Osteoblast (primary cell): ENCODE measurements around the gene ZBTB44. TPM values are rescaled to one million over a fixed set of nuclear protein-coding genes. Genes with fewer than 3 reads are reported as not detected.

ENCODE experiments used
- DNase-seq: peaks from one replicate; pipeline ENCODE4 v3.0.0; 2011; ENCODE audit warnings: low spot score, mixed read lengths; ENCODE audit not compliant: insufficient read length; ENCODE audit errors: missing footprints
- H2AFZ ChIP-seq: 2 replicates; pipeline ENCODE4 v1.6.0; 2011; ENCODE audit warnings: mild to moderate bottlenecking, low read length
- H3K27ac ChIP-seq: 2 replicates; pipeline ENCODE4 v1.5.1; 2011; ENCODE audit warnings: mild to moderate bottlenecking, low read depth, low read length, moderate library complexity
- H3K27me3 ChIP-seq: 2 replicates; pipeline ENCODE4 v1.6.0; 2012; ENCODE audit warnings: mild to moderate bottlenecking, control low read depth, inconsistent platforms, low read length, moderate library complexity; ENCODE audit not compliant: insufficient read depth
- H3K36me3 ChIP-seq: 2 replicates; pipeline ENCODE4 v1.5.1; 2011; ENCODE audit warnings: mild to moderate bottlenecking, low read length, control low read depth, moderate library complexity; ENCODE audit not compliant: insufficient read depth
- H3K4me1 ChIP-seq: 2 replicates; pipeline ENCODE4 v1.5.1; 2011; ENCODE audit warnings: mild to moderate bottlenecking, low read length, control low read depth, moderate library complexity; ENCODE audit not compliant: insufficient read depth
- H3K4me2 ChIP-seq: 2 replicates; pipeline ENCODE4 v1.6.0; 2011; ENCODE audit warnings: mild to moderate bottlenecking, low read length; ENCODE audit not compliant: insufficient read depth
- H3K4me3 ChIP-seq: fragments of 200-600 bp; sonication (generic); 3 replicates; pipeline ENCODE4 v1.5.1; 2012; ENCODE audit warnings: mild to moderate bottlenecking, low read length, inconsistent platforms; ENCODE audit not compliant: insufficient read depth
- H3K79me2 ChIP-seq: 2 replicates; pipeline ENCODE4 v1.6.0; 2012; ENCODE audit warnings: mild to moderate bottlenecking, low read length, control low read depth, inconsistent platforms; ENCODE audit not compliant: insufficient read depth
- H3K9me3 ChIP-seq: 2 replicates; pipeline ENCODE4 v1.5.1; 2011; ENCODE audit warnings: low read depth, low read length, control low read depth
- H4K20me1 ChIP-seq: 2 replicates; pipeline ENCODE4 v1.6.0; 2012; ENCODE audit warnings: mild to moderate bottlenecking, low read length, control low read depth; ENCODE audit not compliant: insufficient read depth
- total RNA-seq: library from RNA; depleted of rRNA; stranded (reverse); fragments of >200 nt; gene quantifications from 2 replicates; pipeline ENCODE4 v1.2.3, GENCODE V29; 2012
- TF ChIP-seq, protein P1 (sequence below): IDR thresholded peaks from 2 replicates; pipeline ENCODE4 v1.5.1; 2011; ENCODE audit warnings: mild to moderate bottlenecking, low read depth, low read length, moderate library complexity; ENCODE audit errors: extremely low read depth

The ZBTB44 gene
- total RNA-seq, 1 donor: 50.3 TPM

DNA sequence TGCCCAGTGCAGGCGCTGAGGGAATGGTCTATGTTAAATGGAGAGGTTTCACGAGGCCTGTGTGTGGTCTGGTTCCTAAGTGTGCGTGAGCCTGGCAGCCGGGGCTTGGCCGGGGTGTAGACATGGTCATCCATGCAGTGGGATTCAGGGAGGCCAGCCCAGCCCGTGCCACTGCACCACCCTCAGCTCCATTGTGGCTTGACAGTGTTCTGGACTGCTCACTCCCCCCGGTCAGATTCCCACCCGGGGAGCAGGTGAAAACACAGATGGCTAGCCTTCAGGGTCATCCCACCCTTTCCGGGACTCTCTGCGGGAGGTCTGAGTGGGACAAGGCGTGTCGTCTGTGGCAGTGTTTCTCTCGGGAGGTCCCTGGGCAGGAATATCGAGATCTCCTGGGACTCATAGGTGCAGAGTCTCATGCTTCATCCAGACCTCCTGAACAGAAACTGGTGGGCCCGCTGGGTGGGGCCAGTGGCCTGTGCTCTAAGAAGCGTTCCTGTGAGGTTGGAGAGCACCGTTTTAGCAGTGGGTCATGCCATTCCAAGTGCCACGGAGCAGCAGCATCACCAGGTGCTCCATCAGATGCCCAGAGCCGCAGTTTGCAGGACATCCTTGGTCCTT, 102.8 kb downstream of the ZBTB44 start:
- no peaks in the 10 kb centered on the region for H3K79me2 ChIP-seq
- no peaks in the 10 kb centered on the region for H3K4me1 ChIP-seq
- no peak overlapping the region for H3K4me2 ChIP-seq
- TF ChIP-seq, protein P1, sequence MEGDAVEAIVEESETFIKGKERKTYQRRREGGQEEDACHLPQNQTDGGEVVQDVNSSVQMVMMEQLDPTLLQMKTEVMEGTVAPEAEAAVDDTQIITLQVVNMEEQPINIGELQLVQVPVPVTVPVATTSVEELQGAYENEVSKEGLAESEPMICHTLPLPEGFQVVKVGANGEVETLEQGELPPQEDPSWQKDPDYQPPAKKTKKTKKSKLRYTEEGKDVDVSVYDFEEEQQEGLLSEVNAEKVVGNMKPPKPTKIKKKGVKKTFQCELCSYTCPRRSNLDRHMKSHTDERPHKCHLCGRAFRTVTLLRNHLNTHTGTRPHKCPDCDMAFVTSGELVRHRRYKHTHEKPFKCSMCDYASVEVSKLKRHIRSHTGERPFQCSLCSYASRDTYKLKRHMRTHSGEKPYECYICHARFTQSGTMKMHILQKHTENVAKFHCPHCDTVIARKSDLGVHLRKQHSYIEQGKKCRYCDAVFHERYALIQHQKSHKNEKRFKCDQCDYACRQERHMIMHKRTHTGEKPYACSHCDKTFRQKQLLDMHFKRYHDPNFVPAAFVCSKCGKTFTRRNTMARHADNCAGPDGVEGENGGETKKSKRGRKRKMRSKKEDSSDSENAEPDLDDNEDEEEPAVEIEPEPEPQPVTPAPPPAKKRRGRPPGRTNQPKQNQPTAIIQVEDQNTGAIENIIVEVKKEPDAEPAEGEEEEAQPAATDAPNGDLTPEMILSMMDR: no peak
- peaks cover 60% of the 10 kb centered on the region for H3K27me3 ChIP-seq
- H3K27ac ChIP-seq: no peak overlapping the region
- DNase-seq: peak; percentile 66
- no peak overlapping the region for H3K4me3 ChIP-seq
- no peaks in the 10 kb centered on the region for H3K36me3 ChIP-seq
- no peaks in the 10 kb centered on the region for H3K9me3 ChIP-seq
- H4K20me1 ChIP-seq: no peaks in the 10 kb centered on the region
- H2AFZ ChIP-seq: no peak overlapping the region

DNA sequence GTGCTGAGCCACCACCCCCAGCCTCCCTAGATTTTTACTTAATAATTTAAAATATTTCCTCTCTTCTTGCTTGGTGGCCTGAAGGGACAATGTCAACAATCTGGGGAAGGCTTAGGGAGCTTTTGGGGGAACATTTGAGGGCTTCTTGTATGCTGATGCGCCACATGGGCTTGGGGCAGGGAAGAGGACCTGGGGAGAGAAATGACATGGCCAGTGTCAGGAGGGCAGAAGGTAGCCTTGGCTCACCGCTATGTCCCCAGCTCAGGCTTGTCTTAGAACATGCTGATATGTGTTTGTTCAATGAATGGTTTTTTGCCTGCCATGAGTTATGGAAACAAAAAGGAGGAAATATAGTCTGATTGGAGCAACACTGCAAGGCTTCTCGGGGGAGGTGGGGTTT, 103.6 kb downstream of the ZBTB44 start:
- DNase-seq: peak; percentile 47
- peaks cover 54% of the 10 kb centered on the region for H3K27me3 ChIP-seq
- no peak overlapping the region for H3K27ac ChIP-seq
- no peaks in the 10 kb centered on the region for H3K36me3 ChIP-seq
- H3K4me2 ChIP-seq: no peak overlapping the region
- H3K4me3 ChIP-seq: no peak overlapping the region
- no peaks in the 10 kb centered on the region for H3K4me1 ChIP-seq
- TF ChIP-seq, protein P1: no peak
- no peaks in the 10 kb centered on the region for H4K20me1 ChIP-seq
- H3K79me2 ChIP-seq: no peaks in the 10 kb centered on the region
- H3K9me3 ChIP-seq: no peaks in the 10 kb centered on the region
- no peak overlapping the region for H2AFZ ChIP-seq

DNA sequence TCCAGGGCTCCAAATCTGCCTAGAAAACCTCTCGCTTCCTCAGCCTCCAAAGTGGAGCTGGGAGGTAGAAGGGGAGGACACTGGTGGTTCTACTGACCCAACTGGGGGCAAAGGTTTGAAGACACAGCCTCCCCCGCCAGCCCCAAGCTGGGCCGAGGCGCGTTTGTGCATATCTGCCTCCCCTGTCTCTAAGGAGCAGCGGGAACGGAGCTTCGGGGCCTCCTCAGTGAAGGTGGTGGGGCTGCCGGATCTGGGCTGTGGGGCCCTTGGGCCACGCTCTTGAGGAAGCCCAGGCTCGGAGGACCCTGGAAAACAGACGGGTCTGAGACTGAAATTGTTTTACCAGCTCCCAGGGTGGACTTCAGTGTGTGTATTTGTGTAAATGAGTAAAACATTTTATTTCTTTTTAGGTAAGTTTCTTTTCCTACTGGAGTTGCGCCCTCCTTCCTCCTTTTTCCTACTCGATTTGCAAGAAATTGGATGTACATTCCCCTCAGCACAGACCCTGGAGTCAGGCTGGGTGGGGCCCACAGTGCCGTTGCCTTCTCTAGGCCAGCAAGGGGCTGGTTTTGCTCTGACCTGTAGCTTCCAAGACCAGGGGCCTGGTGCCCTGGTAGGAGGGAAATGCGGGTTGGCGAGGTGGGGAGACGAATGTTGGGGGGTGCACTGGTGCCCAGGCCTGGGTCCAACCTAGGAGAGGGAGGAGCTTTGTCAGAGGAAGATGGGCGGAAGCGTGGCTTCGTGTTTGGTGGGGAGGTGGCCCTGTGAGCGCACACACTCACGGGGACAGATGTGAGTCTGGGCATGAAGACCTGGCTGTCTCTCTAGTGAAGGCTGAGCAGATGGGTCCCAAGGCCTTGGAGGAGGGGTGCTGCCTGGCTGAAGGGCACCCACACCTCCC, 104.5 kb downstream of the ZBTB44 start:
- Histone ChIP-seq H3K79me2 (no peaks in the 10 kb centered on the region), H3K27ac (no peak overlapping the region), H4K20me1 (no peaks in the 10 kb centered on the region), H3K4me2 (no peak overlapping the region), H3K4me3 (no peak overlapping the region), H3K27me3 (peaks cover 46% of the 10 kb centered on the region), H3K9me3 (no peaks in the 10 kb centered on the region), H2AFZ (no peak overlapping the region), H3K36me3 (no peaks in the 10 kb centered on the region), H3K4me1 (no peaks in the 10 kb centered on the region)
- DNase-seq: peak; percentile 56
- TF ChIP-seq, protein P1: no peak
